ENCODE data around the gene ACOX3. TPM values are rescaled to one million over a fixed set of nuclear protein-coding genes. Genes with fewer than 3 reads are reported as not detected.

Gene ACOX3
- polyA plus RNA-seq, 2 donors, result 31.8 to 36.1 TPM

- H3K36me3 ChIP-seq (ENCODE audit: control insufficient read depth in 2 of 2, insufficient read depth in 2 of 2, low read length in 1 of 2), result no peaks in the 10 kb centered on the region
- no peaks in the 10 kb centered on the region for H3K9me3 ChIP-seq (ENCODE audit: control insufficient read depth in 2 of 2, insufficient read depth in 1 of 2, low read depth in 1 of 2, low read length in 1 of 2)
- WGBS, 2 donors, result 83 to 86% methylated on average over 7 of the region's 7 CpGs
- H3K4me3 ChIP-seq (ENCODE audit: low read depth in 1 of 2, low read length in 2 of 2), result no peak overlapping the region
- H3K27me3 ChIP-seq (ENCODE audit: control insufficient read depth in 1 of 2, insufficient read depth in 2 of 2, low read length in 2 of 2), result no peaks in the 10 kb centered on the region
- no peak overlapping the region for H3K27ac ChIP-seq (ENCODE audit: low read depth in 2 of 2, low read length in 1 of 2)
- H3K4me1 ChIP-seq (ENCODE audit: control insufficient read depth in 2 of 2, insufficient read depth in 2 of 2, low read length in 1 of 2), result peaks cover 0 to 4% of the 10 kb centered on the region in 2 donors
Measured at GRCh38 chr4:8347660-8348059, 92.9 kb downstream of the ACOX3 start.

GRCh38 chr4:8346838-8347605 is 93.5 kb downstream of the ACOX3 start:
- 48 to 70% methylated on average over 16 of the region's 16 CpGs for WGBS, 2 donors
- no peaks in the 10 kb centered on the region for H3K36me3 ChIP-seq (ENCODE audit: control insufficient read depth in 2 of 2, insufficient read depth in 2 of 2, low read length in 1 of 2)
- H3K9me3 ChIP-seq (ENCODE audit: control insufficient read depth in 2 of 2, insufficient read depth in 1 of 2, low read depth in 1 of 2, low read length in 1 of 2), result no peaks in the 10 kb centered on the region
- H3K27ac ChIP-seq (ENCODE audit: low read depth in 2 of 2, low read length in 1 of 2), result no peak overlapping the region
- no peak overlapping the region for H3K4me3 ChIP-seq (ENCODE audit: low read depth in 1 of 2, low read length in 2 of 2)
- no peaks in the 10 kb centered on the region for H3K27me3 ChIP-seq (ENCODE audit: control insufficient read depth in 1 of 2, insufficient read depth in 2 of 2, low read length in 2 of 2)
- peaks cover 0 to 5% of the 10 kb centered on the region in 2 donors for H3K4me1 ChIP-seq (ENCODE audit: control insufficient read depth in 2 of 2, insufficient read depth in 2 of 2, low read length in 1 of 2)

- 85 to 86% methylated on average over 39 of the region's 39 CpGs for WGBS, 2 donors
- Histone ChIP-seq H3K36me3 (ENCODE audit: control insufficient read depth in 2 of 2, insufficient read depth in 2 of 2, low read length in 1 of 2) (no peaks in the 10 kb centered on the region), H3K27ac (ENCODE audit: low read depth in 2 of 2, low read length in 1 of 2) (no peak overlapping the region)
Measured at GRCh38 chr4:8345946-8346814, 94.3 kb downstream of the ACOX3 start.

GRCh38 chr4:8345053-8345945 is 95.2 kb downstream of the ACOX3 start:
- Histone ChIP-seq H3K36me3 (ENCODE audit: control insufficient read depth in 2 of 2, insufficient read depth in 2 of 2, low read length in 1 of 2) (no peaks in the 10 kb centered on the region), H3K4me1 (ENCODE audit: control insufficient read depth in 2 of 2, insufficient read depth in 2 of 2, low read length in 1 of 2) (peaks cover 0 to 5% of the 10 kb centered on the region in 2 donors), H3K27me3 (ENCODE audit: control insufficient read depth in 1 of 2, insufficient read depth in 2 of 2, low read length in 2 of 2) (no peaks in the 10 kb centered on the region), H3K4me3 (ENCODE audit: low read depth in 1 of 2, low read length in 2 of 2) (no peak overlapping the region), H3K27ac (ENCODE audit: low read depth in 2 of 2, low read length in 1 of 2) (no peak overlapping the region), H3K9me3 (ENCODE audit: control insufficient read depth in 2 of 2, insufficient read depth in 1 of 2, low read depth in 1 of 2, low read length in 1 of 2) (no peaks in the 10 kb centered on the region)
- WGBS, 2 donors, result 93% methylated on average over 34 of the region's 34 CpGs

More at GRCh38 chr4:8345946-8346814, 94.3 kb downstream of the ACOX3 start:
- Histone ChIP-seq H3K4me1 (ENCODE audit: control insufficient read depth in 2 of 2, insufficient read depth in 2 of 2, low read length in 1 of 2) (peaks cover 0 to 5% of the 10 kb centered on the region in 2 donors), H3K9me3 (ENCODE audit: control insufficient read depth in 2 of 2, insufficient read depth in 1 of 2, low read depth in 1 of 2, low read length in 1 of 2) (no peaks in the 10 kb centered on the region), H3K4me3 (ENCODE audit: low read depth in 1 of 2, low read length in 2 of 2) (no peak overlapping the region), H3K27me3 (ENCODE audit: control insufficient read depth in 1 of 2, insufficient read depth in 2 of 2, low read length in 2 of 2) (no peaks in the 10 kb centered on the region)

DNA sequence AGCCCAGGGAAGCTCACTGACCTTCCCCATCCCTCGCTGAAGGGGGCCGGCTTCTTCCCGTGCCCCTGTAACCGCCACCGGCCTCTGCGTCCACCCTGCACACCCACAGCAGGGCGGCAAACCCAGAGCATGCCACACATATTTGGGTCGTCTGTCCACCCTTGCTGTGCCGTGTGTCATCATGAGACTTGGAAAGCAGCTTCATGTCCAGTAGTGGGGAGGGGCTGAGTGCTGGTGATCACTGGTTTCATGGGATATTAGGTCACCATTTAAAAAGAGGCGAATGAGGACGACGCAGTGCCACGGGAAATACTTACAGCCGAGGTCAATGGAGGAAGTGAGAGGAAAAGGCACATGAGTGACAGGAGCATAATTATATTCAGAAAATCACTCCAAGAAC is 96.1 kb downstream of the ACOX3 start:
- Histone ChIP-seq H3K27me3 (ENCODE audit: control insufficient read depth in 1 of 2, insufficient read depth in 2 of 2, low read length in 2 of 2) (no peaks in the 10 kb centered on the region), H3K9me3 (ENCODE audit: control insufficient read depth in 2 of 2, insufficient read depth in 1 of 2, low read depth in 1 of 2, low read length in 1 of 2) (no peaks in the 10 kb centered on the region), H3K4me1 (ENCODE audit: control insufficient read depth in 2 of 2, insufficient read depth in 2 of 2, low read length in 1 of 2) (peaks cover 0 to 5% of the 10 kb centered on the region in 2 donors), H3K27ac (ENCODE audit: low read depth in 2 of 2, low read length in 1 of 2) (no peak overlapping the region), H3K4me3 (ENCODE audit: low read depth in 1 of 2, low read length in 2 of 2) (no peak overlapping the region), H3K36me3 (ENCODE audit: control insufficient read depth in 2 of 2, insufficient read depth in 2 of 2, low read length in 1 of 2) (no peaks in the 10 kb centered on the region)
- WGBS, 2 donors, result 78 to 80% methylated on average over 14 of the region's 14 CpGs

DNA sequence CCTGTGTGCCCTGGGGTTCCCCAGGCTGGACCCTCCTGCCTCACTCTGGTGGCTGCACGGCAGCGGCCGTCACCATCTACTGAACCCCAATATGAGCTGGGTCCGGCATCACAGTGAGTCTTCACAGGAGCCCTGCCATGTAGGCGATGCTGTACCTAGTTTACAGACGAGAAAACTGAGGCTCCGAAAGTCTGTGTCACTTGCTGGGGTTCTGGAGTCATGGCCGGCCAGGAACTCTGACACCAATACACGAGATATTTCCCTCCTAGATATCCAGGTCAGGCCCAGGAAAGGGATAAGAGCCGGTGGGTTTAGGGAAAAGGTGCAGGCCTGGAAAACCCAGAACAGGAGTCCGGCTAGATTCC is 96.6 kb downstream of the ACOX3 start:
- WGBS, 2 donors, result 90 to 91% methylated on average over 11 of the region's 11 CpGs
- Histone ChIP-seq H3K4me3 (ENCODE audit: low read depth in 1 of 2, low read length in 2 of 2) (no peak overlapping the region), H3K9me3 (ENCODE audit: control insufficient read depth in 2 of 2, insufficient read depth in 1 of 2, low read depth in 1 of 2, low read length in 1 of 2) (no peaks in the 10 kb centered on the region), H3K36me3 (ENCODE audit: control insufficient read depth in 2 of 2, insufficient read depth in 2 of 2, low read length in 1 of 2) (no peaks in the 10 kb centered on the region), H3K4me1 (ENCODE audit: control insufficient read depth in 2 of 2, insufficient read depth in 2 of 2, low read length in 1 of 2) (peaks cover 0 to 5% of the 10 kb centered on the region in 2 donors), H3K27ac (ENCODE audit: low read depth in 2 of 2, low read length in 1 of 2) (no peak overlapping the region), H3K27me3 (ENCODE audit: control insufficient read depth in 1 of 2, insufficient read depth in 2 of 2, low read length in 2 of 2) (no peaks in the 10 kb centered on the region)

DNA sequence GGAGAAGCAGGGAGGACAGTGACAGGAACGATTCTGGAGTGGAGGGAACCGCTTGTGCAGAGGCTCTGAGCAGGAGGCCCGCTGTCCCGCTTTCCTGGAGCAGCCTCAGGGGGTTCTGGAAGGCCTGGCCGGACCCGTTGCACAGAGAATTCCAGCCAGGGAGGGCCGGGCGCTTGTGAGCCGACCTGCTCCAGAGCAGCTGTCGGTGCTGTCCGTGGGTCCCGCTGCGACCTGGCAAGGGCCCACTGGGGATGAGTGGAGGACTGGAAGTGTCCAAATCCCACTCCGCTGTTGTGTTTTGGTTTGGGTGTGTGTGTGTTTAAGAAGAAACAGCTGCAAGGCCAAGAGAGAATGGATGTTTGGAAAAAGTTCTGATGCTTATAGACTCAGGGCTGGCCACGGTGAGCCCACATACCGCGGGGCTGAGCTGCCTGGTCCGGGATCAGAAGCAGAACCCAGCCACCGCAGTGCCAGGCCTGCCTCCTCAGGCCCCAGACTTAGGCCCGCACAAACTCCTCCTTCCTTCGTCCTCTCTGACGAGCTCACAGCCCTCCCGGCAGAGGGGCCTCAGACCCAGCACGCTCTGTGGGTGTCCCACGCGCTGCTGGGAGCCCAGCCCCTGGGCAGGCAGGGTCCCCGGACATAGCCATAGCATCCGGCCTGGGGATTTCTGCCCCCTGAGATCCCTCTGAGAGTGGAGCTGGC is 97.1 kb downstream of the ACOX3 start:
- WGBS, 2 donors, result 70 to 76% methylated on average over 27 to 28 of the region's 28 CpGs
- peaks cover 0 to 5% of the 10 kb centered on the region in 2 donors for H3K4me1 ChIP-seq (ENCODE audit: control insufficient read depth in 2 of 2, insufficient read depth in 2 of 2, low read length in 1 of 2)
- H3K9me3 ChIP-seq (ENCODE audit: control insufficient read depth in 2 of 2, insufficient read depth in 1 of 2, low read depth in 1 of 2, low read length in 1 of 2), result no peaks in the 10 kb centered on the region
- H3K27me3 ChIP-seq (ENCODE audit: control insufficient read depth in 1 of 2, insufficient read depth in 2 of 2, low read length in 2 of 2), result no peaks in the 10 kb centered on the region
- no peaks in the 10 kb centered on the region for H3K36me3 ChIP-seq (ENCODE audit: control insufficient read depth in 2 of 2, insufficient read depth in 2 of 2, low read length in 1 of 2)
- no peak overlapping the region for H3K4me3 ChIP-seq (ENCODE audit: low read depth in 1 of 2, low read length in 2 of 2)
- no peak overlapping the region for H3K27ac ChIP-seq (ENCODE audit: low read depth in 2 of 2, low read length in 1 of 2)

- H3K9me3 ChIP-seq (ENCODE audit: control insufficient read depth in 2 of 2, insufficient read depth in 1 of 2, low read depth in 1 of 2, low read length in 1 of 2), result no peaks in the 10 kb centered on the region
- H3K4me1 ChIP-seq (ENCODE audit: control insufficient read depth in 2 of 2, insufficient read depth in 2 of 2, low read length in 1 of 2), result peaks cover 0 to 5% of the 10 kb centered on the region in 2 donors
- H3K4me3 ChIP-seq (ENCODE audit: low read depth in 1 of 2, low read length in 2 of 2), result no peak overlapping the region
- no peaks in the 10 kb centered on the region for H3K36me3 ChIP-seq (ENCODE audit: control insufficient read depth in 2 of 2, insufficient read depth in 2 of 2, low read length in 1 of 2)
- no peak overlapping the region for H3K27ac ChIP-seq (ENCODE audit: low read depth in 2 of 2, low read length in 1 of 2)
- H3K27me3 ChIP-seq (ENCODE audit: control insufficient read depth in 1 of 2, insufficient read depth in 2 of 2, low read length in 2 of 2), result no peaks in the 10 kb centered on the region
- WGBS, 2 donors, result 86 to 91% methylated on average over 16 of the region's 16 CpGs
Measured at GRCh38 chr4:8342651-8343261, 97.8 kb downstream of the ACOX3 start.
